Measurements from ENCODE around the gene ERLEC1. TPM values are rescaled to one million over a fixed set of nuclear protein-coding genes. Genes with fewer than 3 reads are reported as not detected.
"Not testable (repeated sequence)": the region's sequence is repeated elsewhere in the genome, so short reads cannot be mapped to it uniquely, and the experiment has no call there.

The ERLEC1 gene
- total RNA-seq, 2 donors from 2014 or later = 33.4 to 38.4 TPM

DNA sequence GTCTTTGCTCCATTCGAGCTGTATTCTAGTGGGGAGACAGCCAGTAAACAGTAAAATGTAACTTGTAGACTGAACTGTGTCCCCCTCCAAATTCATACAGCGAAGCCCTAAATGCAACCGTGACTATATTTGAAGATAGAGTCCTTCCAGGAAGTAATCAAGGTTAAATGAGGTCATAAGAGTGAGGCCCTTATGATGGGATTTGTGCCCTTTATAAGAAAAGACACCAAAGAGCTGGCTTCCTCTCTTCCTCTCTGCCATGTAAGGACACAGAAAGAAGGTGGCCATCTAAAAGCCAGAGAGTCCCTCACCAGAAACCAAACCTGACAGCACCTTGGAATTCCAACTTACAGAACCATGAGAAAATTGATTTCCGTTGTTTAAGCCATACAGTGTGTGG, 41.5 kb downstream of the ERLEC1 start:
- Histone ChIP-seq H3K4me1 (ENCODE audit: control insufficient read depth, insufficient read depth, low read length) (peaks cover 5% of the 10 kb centered on the region), H3K27ac (ENCODE audit: low read depth, low read length) (no peak overlapping the region), H3K9me3 (ENCODE audit: control insufficient read depth, low read length) (no peaks in the 10 kb centered on the region), H3K9ac (ENCODE audit: extremely low read depth, low read length, poor library complexity, severe bottlenecking) (no peak overlapping the region), H3K36me3 (ENCODE audit: control insufficient read depth, insufficient read depth, low read length) (no peaks in the 10 kb centered on the region), H3K27me3 (ENCODE audit: control insufficient read depth, insufficient read depth, low read length, poor library complexity, severe bottlenecking) (no peaks in the 10 kb centered on the region), H3K4me3 (ENCODE audit: low read length) (no peak overlapping the region)
- H3K4me3 Mint-ChIP-seq = no peak overlapping the region
- TF ChIP-seq, protein P1, sequence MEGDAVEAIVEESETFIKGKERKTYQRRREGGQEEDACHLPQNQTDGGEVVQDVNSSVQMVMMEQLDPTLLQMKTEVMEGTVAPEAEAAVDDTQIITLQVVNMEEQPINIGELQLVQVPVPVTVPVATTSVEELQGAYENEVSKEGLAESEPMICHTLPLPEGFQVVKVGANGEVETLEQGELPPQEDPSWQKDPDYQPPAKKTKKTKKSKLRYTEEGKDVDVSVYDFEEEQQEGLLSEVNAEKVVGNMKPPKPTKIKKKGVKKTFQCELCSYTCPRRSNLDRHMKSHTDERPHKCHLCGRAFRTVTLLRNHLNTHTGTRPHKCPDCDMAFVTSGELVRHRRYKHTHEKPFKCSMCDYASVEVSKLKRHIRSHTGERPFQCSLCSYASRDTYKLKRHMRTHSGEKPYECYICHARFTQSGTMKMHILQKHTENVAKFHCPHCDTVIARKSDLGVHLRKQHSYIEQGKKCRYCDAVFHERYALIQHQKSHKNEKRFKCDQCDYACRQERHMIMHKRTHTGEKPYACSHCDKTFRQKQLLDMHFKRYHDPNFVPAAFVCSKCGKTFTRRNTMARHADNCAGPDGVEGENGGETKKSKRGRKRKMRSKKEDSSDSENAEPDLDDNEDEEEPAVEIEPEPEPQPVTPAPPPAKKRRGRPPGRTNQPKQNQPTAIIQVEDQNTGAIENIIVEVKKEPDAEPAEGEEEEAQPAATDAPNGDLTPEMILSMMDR (conservative IDR thresholded peaks at IDR 0.05) = no peak
- DNase-seq = no peak
- H3K27me3 Mint-ChIP-seq (ENCODE audit: insufficient read depth) = no peaks in the 10 kb centered on the region
- no peak overlapping the region for H3K27ac Mint-ChIP-seq
- peaks cover 2% of the 10 kb centered on the region for H3K36me3 Mint-ChIP-seq (ENCODE audit: low read depth)
- peaks cover 14% of the 10 kb centered on the region for H3K4me1 Mint-ChIP-seq
- no peaks in the 10 kb centered on the region for H3K9me3 Mint-ChIP-seq
- WGBS, 2 experiments (ENCODE audit: insufficient coverage in 1 of 2, insufficient read length in 1 of 2) = 97 to 100% methylated on average over 2 to 4 of the region's 4 CpGs

DNA sequence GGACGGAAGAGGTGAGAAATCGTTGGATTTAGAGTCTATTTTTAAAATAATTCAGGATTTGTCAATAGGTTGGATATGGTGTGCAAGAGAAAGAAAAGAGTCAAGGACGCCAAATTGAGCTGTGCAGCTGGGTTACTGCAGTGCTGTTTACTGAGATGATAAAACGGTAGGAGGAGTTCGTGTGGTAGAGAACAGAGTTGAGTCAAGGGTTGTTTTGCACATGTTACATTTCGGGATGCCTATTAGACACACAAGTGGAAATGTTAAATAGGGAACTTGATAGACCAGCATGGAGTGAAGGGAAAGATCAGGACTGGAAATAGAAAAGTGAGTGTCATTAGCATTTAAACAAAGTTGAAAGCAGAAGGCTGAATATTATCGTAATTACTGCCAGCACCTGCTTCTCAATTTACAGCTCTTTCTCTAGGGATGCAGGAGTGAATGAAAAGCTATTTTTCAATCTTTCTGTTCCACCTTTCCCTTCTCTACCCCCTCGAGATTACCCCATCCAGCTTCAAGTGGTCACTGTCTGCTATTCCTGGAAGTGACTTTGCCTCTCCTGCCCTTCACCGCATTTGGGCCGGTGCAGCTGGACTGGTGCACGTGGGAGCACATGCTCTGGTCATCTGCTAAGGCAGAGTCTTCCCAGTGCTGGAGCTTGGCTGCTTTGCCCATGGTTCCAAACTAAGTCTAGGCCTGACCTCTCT, 42.6 kb downstream of the ERLEC1 start:
- TF ChIP-seq, protein P1 (conservative IDR thresholded peaks at IDR 0.05) = no peak
- no peak overlapping the region for H3K27ac ChIP-seq (ENCODE audit: low read depth, low read length)
- DNase-seq = no peak
- Mint-ChIP-seq H3K36me3 (ENCODE audit: low read depth) (peaks cover 2% of the 10 kb centered on the region), H3K4me1 (peaks cover 14% of the 10 kb centered on the region), H3K27ac (no peak overlapping the region), H3K9me3 (no peaks in the 10 kb centered on the region), H3K4me3 (no peak overlapping the region), H3K27me3 (ENCODE audit: insufficient read depth) (no peaks in the 10 kb centered on the region)
- H3K4me3 ChIP-seq (ENCODE audit: low read length) = no peak overlapping the region
- no peaks in the 10 kb centered on the region for H3K9me3 ChIP-seq (ENCODE audit: control insufficient read depth, low read length)
- peaks cover 5% of the 10 kb centered on the region for H3K4me1 ChIP-seq (ENCODE audit: control insufficient read depth, insufficient read depth, low read length)
- H3K36me3 ChIP-seq (ENCODE audit: control insufficient read depth, insufficient read depth, low read length) = no peaks in the 10 kb centered on the region
- no peak overlapping the region for H3K9ac ChIP-seq (ENCODE audit: extremely low read depth, low read length, poor library complexity, severe bottlenecking)
- 89 to 92% methylated on average over 11 of the region's 11 CpGs for WGBS, 2 experiments (ENCODE audit: insufficient coverage in 1 of 2, insufficient read length in 1 of 2)
- no peaks in the 10 kb centered on the region for H3K27me3 ChIP-seq (ENCODE audit: control insufficient read depth, insufficient read depth, low read length, poor library complexity, severe bottlenecking)

DNA sequence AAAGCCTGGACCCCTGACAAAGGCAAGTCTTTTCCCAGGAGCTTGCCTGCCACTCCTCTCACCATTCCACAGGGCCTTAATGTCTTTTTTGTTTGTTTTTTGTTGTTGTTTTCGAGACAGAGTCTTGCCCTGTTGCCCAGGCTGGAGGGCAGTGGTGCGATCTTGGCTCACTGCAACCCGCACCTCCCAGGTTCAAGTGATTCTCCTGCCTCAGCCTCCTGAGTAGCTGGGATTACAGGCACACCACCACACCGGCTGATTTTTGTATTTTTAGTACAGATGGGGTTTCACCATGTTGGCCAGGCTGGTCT, 43.1 kb downstream of the ERLEC1 start:
- not testable (repeated sequence) for H3K27me3 Mint-ChIP-seq (ENCODE audit: insufficient read depth); H3K27me3 ChIP-seq (ENCODE audit: control insufficient read depth, insufficient read depth, low read length, poor library complexity, severe bottlenecking); H3K4me3 ChIP-seq (ENCODE audit: low read length); H3K4me1 ChIP-seq (ENCODE audit: control insufficient read depth, insufficient read depth, low read length); H3K9me3 ChIP-seq (ENCODE audit: control insufficient read depth, low read length); H3K36me3 Mint-ChIP-seq (ENCODE audit: low read depth); H3K27ac ChIP-seq (ENCODE audit: low read depth, low read length); H3K36me3 ChIP-seq (ENCODE audit: control insufficient read depth, insufficient read depth, low read length); H3K9me3 Mint-ChIP-seq; H3K4me3 Mint-ChIP-seq; H3K9ac ChIP-seq (ENCODE audit: extremely low read depth, low read length, poor library complexity, severe bottlenecking); DNase-seq; H3K27ac Mint-ChIP-seq
- 76 to 82% methylated on average over 4 of the region's 4 CpGs for WGBS, 2 experiments (ENCODE audit: insufficient coverage in 1 of 2, insufficient read length in 1 of 2)
- peaks cover 14% of the 10 kb centered on the region for H3K4me1 Mint-ChIP-seq

DNA sequence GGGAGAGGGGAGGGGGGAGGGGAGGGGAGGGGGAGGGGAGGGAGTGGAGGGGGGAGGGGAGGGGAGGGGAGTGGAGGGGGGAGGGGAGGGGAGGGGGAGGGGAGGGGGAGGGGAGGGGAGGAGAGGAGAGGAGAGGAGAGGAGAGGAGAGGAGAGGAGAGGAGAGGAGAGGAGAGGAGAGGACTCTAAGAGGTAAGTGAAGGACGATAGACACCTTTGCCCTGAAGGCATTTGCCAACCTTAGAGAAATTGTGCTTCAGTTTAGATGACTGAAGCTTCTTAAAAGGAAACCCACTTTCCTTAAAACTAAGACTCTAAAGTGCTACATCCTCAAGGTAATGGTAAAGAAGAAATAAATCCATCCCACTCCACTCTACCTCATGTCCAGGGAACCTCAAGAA, 53.7 kb downstream of the ERLEC1 start:
- H3K4me3 ChIP-seq (ENCODE audit: low read length) = no peak overlapping the region
- H3K27me3 ChIP-seq (ENCODE audit: control insufficient read depth, insufficient read depth, low read length, poor library complexity, severe bottlenecking) = no peaks in the 10 kb centered on the region
- H3K36me3 ChIP-seq (ENCODE audit: control insufficient read depth, insufficient read depth, low read length) = no peaks in the 10 kb centered on the region
- Mint-ChIP-seq H3K27ac (no peak overlapping the region), H3K36me3 (ENCODE audit: low read depth) (peaks cover 4% of the 10 kb centered on the region), H3K4me1 (no peaks in the 10 kb centered on the region), H3K9me3 (peaks cover 18% of the 10 kb centered on the region), H3K4me3 (no peak overlapping the region), H3K27me3 (ENCODE audit: insufficient read depth) (no peaks in the 10 kb centered on the region)
- WGBS, 2 experiments (ENCODE audit: insufficient coverage in 1 of 2, insufficient read length in 1 of 2) = 80 to 100% methylated on average over 1 of the region's 1 CpG
- H3K9ac ChIP-seq (ENCODE audit: extremely low read depth, low read length, poor library complexity, severe bottlenecking) = no peak overlapping the region
- DNase-seq = no peak
- no peaks in the 10 kb centered on the region for H3K4me1 ChIP-seq (ENCODE audit: control insufficient read depth, insufficient read depth, low read length)
- no peaks in the 10 kb centered on the region for H3K9me3 ChIP-seq (ENCODE audit: control insufficient read depth, low read length)
- H3K27ac ChIP-seq (ENCODE audit: low read depth, low read length) = no peak overlapping the region
- TF ChIP-seq, protein P1 (conservative IDR thresholded peaks at IDR 0.05) = no peak

DNA sequence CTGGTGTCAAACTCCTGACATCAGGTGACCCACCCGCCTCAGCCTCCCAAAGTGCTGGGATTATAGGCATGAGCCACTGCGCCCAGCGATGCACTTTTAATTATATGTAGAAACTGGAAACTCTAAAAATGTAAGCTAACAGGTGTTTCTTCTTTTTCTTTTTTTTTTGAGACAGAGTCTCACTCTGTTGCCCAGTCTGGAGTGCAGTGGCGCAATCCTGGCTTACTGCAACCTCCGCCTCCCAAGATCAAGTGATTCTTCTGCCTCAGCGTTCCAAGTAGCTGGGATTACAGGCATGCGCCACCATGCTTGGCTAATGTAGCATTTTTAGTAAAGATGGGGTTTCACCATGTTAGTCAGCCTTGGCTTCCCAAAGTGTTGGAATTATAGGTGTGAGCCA, 54.8 kb downstream of the ERLEC1 start:
- H3K36me3 ChIP-seq (ENCODE audit: control insufficient read depth, insufficient read depth, low read length); H3K4me3 Mint-ChIP-seq; H3K27ac Mint-ChIP-seq; H3K9ac ChIP-seq (ENCODE audit: extremely low read depth, low read length, poor library complexity, severe bottlenecking); H3K36me3 Mint-ChIP-seq (ENCODE audit: low read depth); H3K9me3 ChIP-seq (ENCODE audit: control insufficient read depth, low read length); H3K4me1 Mint-ChIP-seq; DNase-seq; H3K27me3 ChIP-seq (ENCODE audit: control insufficient read depth, insufficient read depth, low read length, poor library complexity, severe bottlenecking); H3K4me1 ChIP-seq (ENCODE audit: control insufficient read depth, insufficient read depth, low read length); H3K4me3 ChIP-seq (ENCODE audit: low read length); H3K27me3 Mint-ChIP-seq (ENCODE audit: insufficient read depth); H3K27ac ChIP-seq (ENCODE audit: low read depth, low read length): not testable (repeated sequence)
- 85 to 92% methylated on average over 4 to 7 of the region's 7 CpGs for WGBS, 2 experiments (ENCODE audit: insufficient coverage in 1 of 2, insufficient read length in 1 of 2)
- H3K9me3 Mint-ChIP-seq = peaks cover 14% of the 10 kb centered on the region

Data from endodermal cell (in vitro differentiated cells).